Endothelial cell (in vitro differentiated cells): Measurements from ENCODE around the gene SERTAD1. TPM values are rescaled to one million over a fixed set of nuclear protein-coding genes. Genes with fewer than 3 reads are reported as not detected.
"Not testable (repeated sequence)": the region's sequence is repeated elsewhere in the genome, so short reads cannot be mapped to it uniquely, and the experiment has no call there.

Experiments
- DNase-seq: peaks from one replicate; pipeline ENCODE4 v3.0.0; 2021; ENCODE audit warnings: low spot score
- H3K27ac Mint-ChIP-seq: one replicate; pipeline ENCODE4 v1.8.0; 2021; ENCODE audit warnings: mixed read lengths, inconsistent platforms; ENCODE audit not compliant: unreplicated experiment
- H3K27me3 Mint-ChIP-seq: one replicate; pipeline ENCODE4 v1.8.0; 2021; ENCODE audit warnings: mild to moderate bottlenecking, moderate library complexity, mixed read lengths, inconsistent platforms; ENCODE audit not compliant: unreplicated experiment
- H3K36me3 Mint-ChIP-seq: one replicate; pipeline ENCODE4 v1.8.0; 2021; ENCODE audit warnings: mild to moderate bottlenecking, low read depth, mixed read lengths, inconsistent platforms; ENCODE audit not compliant: unreplicated experiment
- H3K4me1 Mint-ChIP-seq: one replicate; pipeline ENCODE4 v1.8.0; 2021; ENCODE audit warnings: mild to moderate bottlenecking, mixed read lengths, inconsistent platforms; ENCODE audit not compliant: unreplicated experiment
- H3K4me3 Mint-ChIP-seq: one replicate; pipeline ENCODE4 v1.8.0; 2021; ENCODE audit warnings: mild to moderate bottlenecking, mixed read lengths, inconsistent platforms; ENCODE audit not compliant: unreplicated experiment
- H3K9me3 Mint-ChIP-seq: one replicate; pipeline ENCODE4 v1.8.0; 2021; ENCODE audit warnings: mixed read lengths, inconsistent platforms; ENCODE audit not compliant: unreplicated experiment
- CTCF ChIP-seq: fragments of 200-600 bp; sonication (generic); IDR thresholded peaks from one replicate; pipeline ENCODE4 v1.5.0; 2021; ENCODE audit warnings: antibody characterized with exemption; ENCODE audit not compliant: unreplicated experiment
- total RNA-seq: library from RNA; stranded (reverse); fragmentation: NEBNext Ultra II Directional; extraction: Animal tissue kit (Norgen Biotek cat#: 25700); gene quantifications from one replicate; pipeline ENCODE4 v1.2.1, GENCODE V29; 2021; ENCODE audit not compliant: unreplicated experiment

SERTAD1 gene
- total RNA-seq, 1 donor from 2014 or later = 11.8 TPM

DNA sequence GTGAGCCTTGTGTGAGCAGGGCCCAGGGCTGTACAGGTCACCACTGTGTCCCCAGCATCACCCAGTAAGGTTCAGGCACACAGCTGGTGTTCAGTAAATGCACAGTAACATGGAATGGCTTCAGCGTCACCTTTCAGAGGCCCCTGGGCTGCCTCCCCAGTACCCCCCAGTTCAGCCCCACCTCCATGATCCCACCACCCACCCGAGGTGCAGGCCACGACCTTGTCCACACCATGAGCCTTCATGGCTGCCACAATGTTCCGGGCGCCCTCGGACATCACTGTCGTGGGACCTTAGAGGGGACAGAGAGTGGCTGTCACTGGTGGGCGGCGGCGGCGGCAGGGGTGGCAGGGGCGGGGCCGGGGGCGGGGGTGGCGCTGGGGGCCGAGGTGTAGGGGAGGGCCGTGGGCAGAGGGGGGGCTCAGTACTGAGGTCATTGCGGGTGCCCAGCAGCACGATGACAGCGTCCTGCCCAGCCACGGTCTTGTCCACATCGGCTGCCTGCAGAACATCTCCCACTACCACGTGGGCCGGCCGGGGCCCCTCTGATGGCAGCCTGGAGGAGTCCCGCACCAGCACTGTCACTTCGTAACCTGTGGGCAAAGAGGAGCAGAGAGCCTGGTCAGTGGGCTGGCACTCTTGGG, 32.3 kb upstream of the SERTAD1 start:
- no peaks in the 10 kb centered on the region for H3K36me3 Mint-ChIP-seq
- no peaks in the 10 kb centered on the region for H3K9me3 Mint-ChIP-seq
- peaks cover 2% of the 10 kb centered on the region for H3K27me3 Mint-ChIP-seq
- no peak overlapping the region for H3K27ac Mint-ChIP-seq
- no peaks in the 10 kb centered on the region for H3K4me1 Mint-ChIP-seq
- no peak for DNase-seq
- no peak for TF ChIP-seq CTCF
- no peak overlapping the region for H3K4me3 Mint-ChIP-seq

DNA sequence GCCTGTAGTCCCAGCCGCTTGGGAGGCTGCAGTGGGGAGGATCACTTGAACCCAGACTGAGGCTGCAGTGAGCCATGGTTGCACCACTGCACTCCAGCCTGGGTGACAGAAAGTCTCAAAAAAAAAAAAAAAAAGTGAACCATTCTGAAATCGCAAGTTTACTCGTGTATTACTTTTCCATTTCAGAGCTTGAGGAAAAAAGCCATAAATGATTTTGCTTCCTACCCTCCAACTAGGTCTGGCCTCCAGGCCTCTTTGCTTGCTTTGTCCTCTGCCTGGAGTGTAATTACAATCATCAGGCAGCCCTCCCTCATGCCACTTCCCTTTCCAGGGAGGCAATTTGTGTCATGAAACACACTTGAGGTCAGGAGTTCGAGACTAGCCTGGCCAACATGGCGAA, 31.3 kb upstream of the SERTAD1 start:
- Mint-ChIP-seq H3K9me3 (no peaks in the 10 kb centered on the region), H3K27me3 (peaks cover 2% of the 10 kb centered on the region), H3K4me1 (no peaks in the 10 kb centered on the region), H3K4me3 (no peak overlapping the region), H3K36me3 (no peaks in the 10 kb centered on the region), H3K27ac (peak overlapping the region; percentile 61)
- DNase-seq = no peak
- TF ChIP-seq CTCF = no peak

- not testable (repeated sequence) for H3K9me3 Mint-ChIP-seq, H3K27me3 Mint-ChIP-seq, H3K4me1 Mint-ChIP-seq, H3K27ac Mint-ChIP-seq, H3K4me3 Mint-ChIP-seq, DNase-seq, H3K36me3 Mint-ChIP-seq
Observed at GRCh38 chr19:40453943-40454342, 28.2 kb upstream of the SERTAD1 start.

GRCh38 chr19:40453151-40453735, 27.5 kb upstream of the SERTAD1 start:
- Mint-ChIP-seq H3K4me3 (no peak overlapping the region), H3K36me3 (no peaks in the 10 kb centered on the region), H3K27me3 (peaks cover 2% of the 10 kb centered on the region), H3K27ac (no peak overlapping the region), H3K4me1 (no peaks in the 10 kb centered on the region), H3K9me3 (no peaks in the 10 kb centered on the region)
- no peak for DNase-seq
- TF ChIP-seq CTCF = no peak

DNA sequence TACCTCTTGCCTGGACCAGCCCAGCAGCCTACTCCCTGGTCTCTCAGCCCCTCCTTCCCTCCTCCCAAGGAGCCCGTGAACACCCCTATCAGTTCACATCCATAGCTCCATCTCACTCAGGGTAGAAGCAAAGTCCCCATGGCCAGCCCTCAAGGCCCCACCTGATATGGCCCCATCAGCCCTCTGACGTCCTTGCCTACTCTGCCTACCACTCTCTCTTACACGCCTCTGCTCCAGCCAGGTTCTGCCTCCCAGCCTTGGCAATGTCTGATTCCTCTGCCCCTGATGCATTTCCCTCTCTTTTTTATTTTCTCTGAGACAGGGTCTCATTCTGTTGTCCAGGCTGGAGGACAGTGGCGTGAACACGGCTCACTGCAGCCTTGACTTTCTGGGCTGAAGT, 26.2 kb upstream of the SERTAD1 start:
- no peaks in the 10 kb centered on the region for H3K36me3 Mint-ChIP-seq
- no peak overlapping the region for H3K4me3 Mint-ChIP-seq
- no peak overlapping the region for H3K27ac Mint-ChIP-seq
- no peak for DNase-seq
- TF ChIP-seq CTCF = no peak
- no peaks in the 10 kb centered on the region for H3K4me1 Mint-ChIP-seq
- peaks cover 2% of the 10 kb centered on the region for H3K27me3 Mint-ChIP-seq
- H3K9me3 Mint-ChIP-seq = no peaks in the 10 kb centered on the region
